HG02870 (cell line): ENCODE measurements around the gene UACA.
"Not testable (repeated sequence)": the region's sequence is repeated elsewhere in the genome, so short reads cannot be mapped to it uniquely, and the experiment has no call there.

ENCODE experiments used
- ATAC-seq: cut with Tn5 transposase; IDR thresholded peaks from one replicate; pipeline ENCODE4 v1.9.1; 2021; ENCODE audit warnings: mild to moderate bottlenecking, moderate library complexity; ENCODE audit not compliant: unreplicated experiment

The UACA gene

DNA sequence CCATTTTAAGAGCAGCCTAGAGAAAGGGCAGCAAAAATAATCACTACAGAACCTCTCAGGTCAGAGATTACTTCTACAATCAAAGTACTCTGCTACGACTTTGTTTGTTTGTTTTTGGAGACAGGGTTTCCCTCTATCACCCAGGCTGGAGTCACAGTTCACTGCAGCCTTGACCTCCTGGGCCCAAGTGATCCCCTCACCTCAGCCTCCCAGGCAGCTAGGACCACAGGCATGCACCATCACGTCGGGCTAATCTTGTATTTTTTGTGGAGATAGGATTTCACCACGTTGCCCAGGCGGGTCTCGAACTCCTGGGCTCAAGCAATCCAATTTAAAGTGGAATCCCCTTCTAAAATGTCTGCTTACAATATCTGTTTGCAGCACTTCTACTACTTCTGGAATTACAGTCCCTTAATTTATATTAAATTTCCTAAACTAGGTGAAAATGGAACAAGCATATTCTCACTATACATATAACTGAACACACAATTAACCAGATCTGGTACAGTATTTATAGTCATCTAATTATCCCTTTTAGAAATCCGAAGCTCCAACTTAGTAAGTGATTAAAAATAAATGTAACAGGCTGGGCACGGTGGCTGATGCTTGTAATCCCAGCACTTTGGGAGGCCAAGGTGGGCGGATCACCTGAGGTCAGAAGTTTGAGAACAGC, 4.4 kb downstream of the UACA start:
- no peak for ATAC-seq

DNA sequence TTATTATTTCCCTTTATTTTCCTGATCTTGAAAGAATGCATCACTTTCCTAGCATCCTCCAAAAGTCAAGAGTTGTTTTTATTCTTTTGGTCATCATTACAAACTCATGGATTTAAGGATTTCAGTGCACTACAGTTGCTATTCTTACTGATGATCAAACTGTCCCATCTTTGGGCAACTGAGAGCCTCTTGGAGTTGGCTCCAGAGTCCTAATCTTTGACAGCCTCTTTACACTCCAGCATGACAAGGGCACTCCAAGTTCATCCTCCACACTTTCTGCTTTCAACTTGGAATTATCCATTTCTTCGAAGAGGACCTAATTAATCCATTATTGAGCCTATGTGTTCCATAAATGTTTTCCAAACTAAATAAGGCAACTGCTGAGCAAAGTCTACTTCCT, 5.7 kb downstream of the UACA start:
- ATAC-seq, result no peak

DNA sequence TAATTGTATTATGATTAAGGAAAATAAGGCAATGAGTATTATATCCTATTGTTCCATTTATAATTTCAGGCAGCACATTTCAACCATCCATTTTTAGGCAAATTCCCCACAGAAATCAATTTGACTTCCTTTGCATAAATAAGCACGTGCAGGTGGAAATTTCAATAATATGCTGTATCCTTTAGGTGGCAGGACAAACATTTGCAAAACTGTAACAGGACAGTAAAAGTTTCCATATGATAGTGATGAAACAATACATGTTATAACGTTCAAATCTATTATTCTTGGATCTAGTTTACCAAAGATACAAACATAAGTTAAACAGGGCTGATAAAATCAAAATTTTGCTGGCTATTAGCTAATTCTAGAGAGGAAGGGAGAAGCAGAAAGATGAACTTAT, 8.5 kb downstream of the UACA start:
- ATAC-seq, result no peak

DNA sequence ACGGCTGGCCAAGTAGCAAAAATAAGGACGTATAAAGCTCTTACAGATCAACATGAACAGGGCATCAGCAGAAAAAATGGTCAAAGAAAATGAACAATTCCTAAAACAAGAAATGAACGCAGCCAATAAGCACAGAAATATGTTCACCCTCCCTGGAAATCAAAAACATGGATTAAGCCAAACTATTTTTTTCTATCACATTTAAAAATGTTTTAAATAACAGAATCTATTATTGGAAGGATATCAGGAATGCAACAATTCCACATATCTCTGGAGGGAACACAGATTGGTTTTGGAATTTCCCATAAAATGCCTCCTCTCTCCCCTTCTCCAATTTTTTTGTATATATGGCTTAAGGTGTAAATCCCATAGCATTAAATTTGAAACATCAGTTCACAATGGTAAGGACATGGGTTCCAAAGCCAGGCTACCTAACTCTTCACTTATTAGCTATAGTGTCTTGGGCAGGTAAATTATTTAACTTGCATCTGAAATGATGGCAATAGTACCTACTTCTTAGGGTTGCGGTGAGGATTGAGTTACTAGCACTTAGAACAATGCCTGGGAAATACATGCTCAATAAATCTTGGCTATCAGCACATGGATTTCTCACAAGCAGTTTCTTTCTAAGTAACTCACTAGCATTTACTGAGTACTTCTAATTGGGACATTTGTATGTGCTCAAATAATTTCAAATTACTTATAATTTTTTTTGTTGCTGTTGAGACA, 10.1 kb downstream of the UACA start:
- no peak for ATAC-seq

DNA sequence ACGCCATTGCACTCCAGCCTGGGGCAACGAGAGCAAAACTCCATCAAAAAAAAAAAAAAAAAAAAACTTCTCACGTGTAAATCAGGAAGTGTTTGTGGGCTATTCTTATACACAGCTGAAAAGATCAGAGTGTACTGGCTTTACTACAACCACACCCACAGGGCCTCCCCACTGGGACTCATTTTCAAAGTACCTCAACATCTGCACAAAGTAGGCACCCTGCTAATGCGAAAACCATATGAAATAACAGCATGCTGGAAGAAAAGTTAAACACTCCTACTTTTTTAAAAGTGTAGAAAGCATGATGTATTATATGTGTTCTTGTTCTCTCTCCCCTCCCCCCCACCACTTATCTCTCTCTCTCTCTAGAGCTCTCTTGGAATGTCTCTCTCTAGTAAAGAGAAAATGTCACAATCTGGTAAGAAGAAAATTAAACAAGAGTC, 11.1 kb downstream of the UACA start:
- ATAC-seq, result no peak

DNA sequence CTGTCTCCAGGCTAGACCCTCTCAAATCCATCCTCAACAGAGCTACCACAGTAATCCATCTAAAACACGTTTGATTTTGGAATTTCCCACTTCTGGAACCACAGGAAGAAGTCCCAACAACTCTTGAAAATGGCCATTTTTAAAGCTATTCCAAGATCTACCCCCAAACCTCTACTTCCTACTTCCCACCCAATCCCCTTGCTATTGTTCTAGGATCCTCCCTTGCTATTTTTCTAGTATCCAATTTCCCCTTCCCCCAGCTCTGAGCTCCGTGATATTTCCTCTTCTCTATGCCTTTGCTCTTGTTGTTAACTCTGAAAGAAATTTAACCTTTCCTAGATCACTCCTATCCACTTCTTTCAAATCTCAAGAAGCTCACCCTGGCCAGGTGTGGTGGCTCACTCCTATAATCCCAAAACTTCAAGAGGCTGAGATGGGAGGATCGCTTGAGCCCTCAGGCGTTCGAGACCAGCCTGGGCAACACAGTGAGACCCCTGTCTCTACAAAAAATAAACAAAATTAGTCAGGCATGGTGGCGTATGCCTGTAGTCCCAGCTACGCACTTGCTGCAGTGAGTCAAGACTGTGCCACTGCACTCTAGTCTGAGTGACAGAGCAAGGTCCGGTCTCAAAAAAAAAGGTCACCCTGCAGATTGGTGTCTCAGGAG, 13.0 kb downstream of the UACA start:
- ATAC-seq, result no peak

DNA sequence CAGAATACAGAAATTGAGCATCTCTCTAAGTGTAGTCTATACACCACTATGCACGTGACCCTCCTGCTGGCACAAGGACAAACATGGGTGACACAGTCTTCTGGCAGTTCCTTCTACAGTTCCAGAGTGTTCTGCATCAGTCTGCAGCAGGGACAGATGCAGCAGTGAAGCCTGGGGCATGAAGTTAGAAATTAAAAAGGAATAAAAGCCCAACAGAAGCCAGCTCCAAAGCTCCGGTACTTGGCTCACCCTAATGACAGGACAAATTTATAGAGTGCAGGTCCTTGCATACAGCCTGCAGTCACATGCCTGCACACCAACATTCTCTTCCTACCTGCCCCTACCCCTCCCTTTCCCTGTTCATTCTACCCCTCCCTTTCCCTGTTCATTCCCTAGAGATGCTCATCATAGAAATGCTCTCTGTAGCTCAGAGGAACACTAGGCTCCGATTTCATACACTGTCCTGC, 15.0 kb downstream of the UACA start:
- ATAC-seq, result no peak

DNA sequence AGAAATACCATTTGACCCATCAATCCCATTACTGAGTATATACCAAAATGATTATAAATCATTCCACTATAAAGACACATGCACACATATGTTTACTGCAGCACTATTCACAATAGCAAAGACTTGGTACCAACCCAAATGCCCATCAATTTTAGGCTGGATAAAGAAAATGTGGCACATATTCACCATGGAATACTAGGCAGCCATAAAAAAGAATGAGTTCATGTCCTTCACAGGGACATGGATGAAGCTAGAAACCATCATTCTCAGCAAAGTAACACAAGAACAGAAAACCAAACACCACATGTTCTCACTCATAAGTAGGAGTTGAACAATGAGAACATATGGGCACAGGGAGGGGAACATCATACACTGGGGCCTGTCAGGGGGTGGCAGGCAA, 16.8 kb downstream of the UACA start:
- ATAC-seq, result not testable (repeated sequence)

DNA sequence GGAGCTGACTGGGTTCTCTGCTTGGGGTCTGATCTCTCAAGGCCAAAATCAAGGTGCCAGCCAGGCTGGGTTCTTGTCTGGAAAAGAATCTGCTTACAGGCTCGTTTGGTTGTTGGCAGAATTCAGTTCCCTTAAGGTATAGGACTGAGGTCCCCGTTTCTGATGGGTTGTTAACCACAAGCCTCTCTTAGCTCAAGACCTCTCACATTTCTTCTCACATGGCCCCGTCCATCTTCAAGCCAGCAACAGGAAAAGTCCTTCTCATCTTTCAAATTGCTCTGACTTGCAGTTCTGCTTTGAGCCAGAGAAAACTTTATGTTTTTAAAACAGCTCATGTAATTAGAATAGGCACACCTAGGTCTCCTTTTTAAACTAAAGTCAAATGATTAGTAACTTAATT, 20.4 kb downstream of the UACA start:
- no peak for ATAC-seq

DNA sequence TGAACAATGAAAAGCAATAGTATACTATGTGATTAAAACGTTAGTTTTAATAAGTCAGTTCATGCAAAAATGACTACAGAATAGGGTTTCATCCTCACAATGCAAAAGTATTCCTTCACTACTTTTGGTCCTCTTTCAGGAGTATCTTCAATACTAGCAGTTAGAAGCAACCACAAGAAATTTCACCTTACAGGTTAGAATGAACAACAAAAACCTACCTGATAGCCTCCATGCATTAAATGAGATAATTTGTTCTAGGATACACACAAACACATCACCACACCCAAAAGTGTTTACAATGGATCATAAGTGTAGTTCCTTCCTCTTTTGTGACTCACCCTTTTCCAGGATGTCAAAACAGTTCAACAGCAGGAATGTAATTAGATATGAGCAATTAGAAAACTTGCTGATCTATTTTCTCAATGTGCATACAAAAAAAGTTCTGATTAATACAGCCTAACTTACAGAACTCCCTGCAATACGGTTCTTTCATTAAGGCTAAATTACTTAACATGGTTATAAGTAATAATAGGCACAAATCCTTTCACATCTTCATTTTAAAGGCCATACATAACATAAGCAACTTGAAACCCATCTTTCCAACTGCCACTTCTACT, 21.6 kb downstream of the UACA start:
- no peak for ATAC-seq

DNA sequence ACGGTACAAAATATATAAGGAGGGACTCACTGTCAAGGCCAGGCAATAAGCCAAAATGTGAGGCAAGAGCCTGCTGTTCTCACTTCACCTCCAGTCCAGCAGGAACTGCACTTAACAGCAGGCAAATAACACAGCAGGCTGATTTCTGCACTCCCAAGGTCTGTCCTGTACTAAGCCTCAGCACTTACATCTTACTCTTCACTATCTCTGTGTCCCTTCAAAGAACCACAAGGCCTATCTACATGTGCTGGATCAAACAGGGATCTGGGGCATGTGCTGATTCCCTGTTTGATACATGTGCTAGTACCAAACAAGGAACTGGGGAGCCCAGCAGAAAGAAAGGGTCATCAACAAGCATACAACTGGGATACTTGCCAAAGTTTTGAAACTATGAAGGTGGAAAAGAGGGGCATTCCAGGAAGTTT, 22.2 kb downstream of the UACA start:
- no peak for ATAC-seq

DNA sequence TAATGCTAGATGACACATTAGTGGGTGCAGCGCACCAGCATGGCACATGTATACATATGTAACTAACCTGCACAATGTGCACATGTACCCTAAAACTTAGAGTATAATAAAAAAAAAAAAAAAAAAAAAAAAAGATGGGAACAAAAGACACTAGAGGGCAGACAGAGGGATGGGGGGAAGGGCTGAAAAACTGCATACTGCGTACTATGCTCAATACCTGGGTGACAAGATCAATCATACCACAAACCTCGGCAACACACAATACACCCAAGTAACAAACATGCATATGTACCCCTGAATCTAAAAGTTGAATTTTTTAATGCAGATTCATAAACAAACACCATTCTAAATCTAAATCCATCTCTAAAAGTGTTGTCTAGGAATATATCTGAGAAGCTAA, 28.3 kb downstream of the UACA start:
- not testable (repeated sequence) for ATAC-seq

DNA sequence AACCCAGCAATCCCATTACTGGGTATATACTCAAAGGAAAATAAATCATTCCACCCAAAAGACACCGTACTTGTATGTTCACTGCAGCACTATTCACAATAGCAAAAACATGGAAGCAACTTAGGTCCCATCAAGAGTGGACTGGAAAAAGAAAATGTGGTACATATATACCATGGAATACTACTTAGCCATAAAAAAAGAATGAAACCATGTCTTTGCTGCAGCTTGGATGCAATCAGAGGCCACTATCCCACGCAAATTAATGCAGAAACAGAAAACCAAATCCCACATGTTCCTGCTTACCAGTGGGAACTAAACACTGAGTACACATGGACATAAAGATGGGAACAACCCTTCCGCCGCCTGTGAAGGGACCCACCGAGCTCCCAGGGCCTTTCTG, 34.2 kb downstream of the UACA start:
- no peak for ATAC-seq

DNA sequence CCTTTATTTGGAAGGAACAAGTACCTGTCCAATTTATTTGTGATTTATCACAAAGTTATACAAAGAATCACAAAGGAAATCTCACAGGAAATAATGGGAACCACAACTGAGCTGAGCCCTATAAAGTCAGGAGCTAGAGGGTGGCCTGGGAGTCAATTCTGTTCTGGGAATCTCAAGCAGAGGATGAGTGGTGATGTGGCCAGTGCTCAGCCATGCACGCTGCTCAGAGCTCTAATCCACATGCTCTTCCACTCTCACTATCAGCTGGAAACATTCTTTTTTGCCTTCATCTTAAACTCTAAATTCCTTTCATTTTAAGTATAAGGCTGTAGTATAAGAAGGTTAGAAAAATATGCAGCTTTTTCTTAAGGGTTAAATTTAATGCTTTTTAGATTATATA, 36.6 kb downstream of the UACA start:
- ATAC-seq, result no peak

DNA sequence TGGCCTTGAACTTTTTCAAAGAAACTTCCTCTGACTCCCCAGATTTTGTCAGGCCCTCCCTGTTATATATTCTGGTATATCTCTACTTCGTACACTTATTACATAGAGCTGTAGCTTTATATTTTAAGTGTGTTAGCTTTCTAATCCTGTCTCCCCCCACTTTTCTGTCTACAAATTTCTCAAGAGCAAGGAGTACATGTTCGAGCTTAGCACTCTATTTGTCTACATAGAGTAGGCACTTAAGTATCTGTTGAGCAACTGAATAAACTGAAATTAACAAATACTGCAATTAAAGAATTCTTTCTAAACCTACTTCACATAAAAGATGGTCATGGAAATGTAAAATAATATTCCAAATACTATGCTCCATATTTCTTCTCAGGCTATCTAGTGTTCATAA, 39.4 kb downstream of the UACA start:
- no peak for ATAC-seq

DNA sequence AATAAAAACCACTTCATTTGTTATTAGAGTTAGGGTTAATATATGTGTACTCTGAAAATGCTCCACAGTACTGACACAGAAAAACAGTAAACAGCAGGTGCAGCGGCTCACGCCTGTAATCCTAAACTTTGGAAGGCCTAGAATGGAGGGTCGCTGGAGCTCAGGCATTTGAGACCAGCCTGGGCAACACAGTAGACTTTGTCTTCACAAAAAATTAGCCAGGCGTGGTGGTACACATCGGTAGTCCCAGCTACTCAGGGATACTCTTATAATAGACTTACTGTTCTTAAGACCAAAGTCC, 40.3 kb downstream of the UACA start:
- no peak for ATAC-seq

DNA sequence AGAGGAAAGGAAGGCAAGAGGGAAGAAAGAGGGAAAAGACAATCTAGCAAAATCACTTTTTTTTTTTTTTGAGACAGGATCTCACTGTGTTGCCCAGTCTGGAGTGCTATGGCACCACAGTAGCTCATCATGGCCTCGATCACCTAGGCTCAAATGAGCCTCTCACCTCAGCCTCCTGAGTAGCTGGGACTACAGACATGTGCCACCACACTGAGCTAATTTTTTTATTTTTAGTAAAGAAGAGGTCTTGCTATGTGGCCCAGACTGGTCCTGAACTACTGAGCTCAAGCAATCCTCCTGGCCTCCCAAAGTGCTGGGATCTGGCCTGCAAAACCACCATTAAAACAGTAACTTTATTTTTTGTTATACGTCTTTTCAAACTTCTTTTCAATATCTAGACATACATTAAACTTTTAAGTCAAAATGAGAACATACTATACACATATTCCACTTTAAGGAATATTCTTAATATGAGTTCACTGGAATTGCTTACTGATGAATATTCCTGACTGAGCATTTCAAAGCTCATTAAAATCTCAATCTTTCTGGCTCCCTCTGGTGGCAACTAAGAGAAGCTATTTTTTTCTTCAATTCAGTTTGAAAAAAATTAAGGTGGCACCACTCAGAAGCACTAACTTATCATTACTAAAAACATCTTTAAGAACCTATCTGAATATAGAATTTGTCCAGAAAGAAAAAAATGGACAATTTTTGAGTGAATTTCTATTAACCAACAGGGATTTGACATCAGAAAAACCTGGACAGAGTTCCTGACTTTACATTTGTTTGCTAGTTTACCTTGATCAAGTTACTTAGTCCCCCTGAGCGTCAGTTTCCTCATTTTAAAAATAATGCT, 40.9 kb downstream of the UACA start:
- no peak for ATAC-seq

DNA sequence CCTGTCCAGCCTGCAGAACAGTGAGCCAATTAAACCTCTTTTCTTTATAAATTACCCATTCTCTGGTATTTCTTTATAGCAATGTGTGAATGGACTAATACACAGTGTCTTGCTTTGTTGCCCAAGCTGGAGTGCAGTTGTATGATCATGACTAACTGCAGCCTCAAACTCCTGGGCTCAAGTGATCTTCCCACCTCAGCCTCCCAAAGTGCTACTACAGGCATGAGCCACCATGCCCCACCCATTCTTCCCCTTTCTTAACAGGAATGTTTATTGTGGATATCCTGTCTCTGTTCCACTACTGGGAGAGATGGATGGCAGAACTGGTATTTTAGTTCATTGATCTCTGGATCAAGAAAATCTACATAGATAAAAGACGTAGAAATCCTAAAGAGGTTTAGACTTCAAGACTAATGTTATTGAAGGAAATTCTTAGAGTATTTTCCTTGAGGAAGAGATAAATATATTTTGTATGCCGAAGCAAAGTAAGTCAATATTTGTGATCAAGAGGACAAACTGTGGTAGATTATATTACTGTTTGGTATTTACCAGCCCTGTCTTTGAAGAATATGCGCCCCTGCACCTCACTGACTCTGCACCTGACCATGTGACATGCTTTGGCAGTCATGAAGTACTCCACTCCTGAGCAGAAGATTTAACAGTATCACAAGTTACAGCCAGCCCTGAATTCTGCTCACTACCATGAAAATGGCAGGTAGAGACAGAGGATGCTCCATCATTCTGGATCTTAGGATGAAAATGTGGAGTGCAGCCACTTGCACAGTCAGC, 42.9 kb downstream of the UACA start:
- ATAC-seq, result no peak

DNA sequence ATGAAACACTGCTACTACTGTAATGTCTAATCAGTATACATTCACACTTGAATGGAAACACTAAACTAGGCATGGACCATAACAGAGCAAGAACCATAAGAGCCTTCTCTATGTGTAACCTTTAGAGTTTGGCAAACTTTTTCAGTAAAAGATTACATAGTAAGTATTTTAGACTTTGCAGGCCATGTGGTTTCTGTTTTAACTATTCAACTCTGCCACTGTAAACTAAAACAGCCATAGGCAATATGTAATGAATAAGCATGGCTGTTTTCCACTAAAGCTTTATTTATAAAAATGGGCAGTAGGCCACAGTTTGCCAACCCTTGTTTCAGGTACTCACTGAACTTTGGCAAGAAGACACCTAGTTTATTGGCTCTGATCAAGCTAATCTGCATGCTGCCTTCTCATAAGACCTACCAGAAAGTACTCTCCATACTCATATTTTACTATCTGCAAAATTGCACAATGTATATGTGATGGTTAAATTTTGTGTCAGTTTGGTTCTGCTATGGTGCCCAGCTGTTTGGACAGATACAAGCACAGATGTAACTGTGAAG, 46.0 kb downstream of the UACA start:
- no peak for ATAC-seq
